IMR-90 (cell line): Measurements from ENCODE around the gene COL23A1. TPM values are rescaled to one million over a fixed set of nuclear protein-coding genes. Genes with fewer than 3 reads are reported as not detected.

Experiments used
- ATAC-seq: fragments of 200-7000 bp; cut with Tn5 transposase; 2 replicates; pipeline ENCODE4 v1.9.1; 2020; ENCODE audit warnings: low read depth, mild to moderate bottlenecking, moderate library complexity
- BruUV-seq: library from RNA; stranded (reverse); fragments of 400-500 nt; replicated peaks from 2 replicates; lab custom pipeline; 2021; lab: Mats Ljungman, UMichigan
- CTCF ChIA-PET: fragments of 300-600 bp; formaldehyde crosslinking; extraction: SDS; loops from one replicate; lab custom pipeline; 2021; ENCODE audit warnings: antibody characterized with exemption; lab: Yijun Ruan, JAX
- POLR2A ChIA-PET: fragments of 300-600 bp; sonication (Branson Sonifier 250); formaldehyde crosslinking; loops from one replicate; lab custom pipeline; 2022; ENCODE audit warnings: antibody characterized with exemption; ENCODE audit not compliant: unreplicated experiment; lab: Charles Lee
- DNase-seq: peaks from one replicate; pipeline ENCODE4 v3.0.0; 2013
- H2AFZ ChIP-seq: replicated peaks from 2 replicates; pipeline ENCODE3; 2013; ENCODE audit warnings: low read length, mild to moderate bottlenecking; ENCODE audit not compliant: poor library complexity
- H2AK5ac ChIP-seq: 2 replicates; pipeline ENCODE4 v1.6.1; 2013; ENCODE audit warnings: low read depth, low read length, inconsistent platforms
- H2AK9ac ChIP-seq: replicated peaks from 2 replicates; pipeline ENCODE3; 2013; ENCODE audit warnings: mild to moderate bottlenecking, low read depth, low read length, moderate library complexity; ENCODE audit not compliant: poor library complexity
- H2BK120ac ChIP-seq: 2 replicates; pipeline ENCODE4 v1.6.1; 2013; ENCODE audit warnings: low read depth, low read length, inconsistent platforms
- H2BK15ac ChIP-seq: 3 replicates; pipeline ENCODE4 v1.6.1; 2013; ENCODE audit warnings: low read depth, low read length, inconsistent platforms
- H2BK20ac ChIP-seq: 2 replicates; pipeline ENCODE4 v1.6.1; 2013; ENCODE audit warnings: low read depth, mild to moderate bottlenecking, inconsistent platforms, low read length, moderate library complexity
- H2BK5ac ChIP-seq: 2 replicates; pipeline ENCODE4 v1.6.1; 2013; ENCODE audit warnings: mild to moderate bottlenecking, low read depth, low read length, inconsistent platforms; ENCODE audit not compliant: poor library complexity, severe bottlenecking
- H3K14ac ChIP-seq: replicated peaks from 2 replicates; pipeline ENCODE4 v1.6.1; 2013; ENCODE audit warnings: low read depth, low read length, inconsistent platforms
- H3K18ac ChIP-seq: 2 replicates; pipeline ENCODE4 v1.6.1; 2013; ENCODE audit warnings: low read depth, low read length, control low read depth
- H3K23ac ChIP-seq: 2 replicates; pipeline ENCODE4 v1.6.1; 2013; ENCODE audit warnings: low read depth, low read length, inconsistent platforms
- H3K27ac ChIP-seq: 2 replicates; pipeline ENCODE4 v1.5.1; 2013; ENCODE audit warnings: mild to moderate bottlenecking, control low read depth, low read length; ENCODE audit not compliant: insufficient read depth
- H3K27me3 ChIP-seq: 2 replicates; pipeline ENCODE4 v1.6.1; 2013; ENCODE audit warnings: low read length; ENCODE audit not compliant: control insufficient read depth, insufficient read depth
- H3K36me3 ChIP-seq: 2 replicates; pipeline ENCODE4 v1.6.1; 2013; ENCODE audit warnings: low read length, mixed read lengths; ENCODE audit not compliant: control insufficient read depth, insufficient read depth
- H3K4ac ChIP-seq: 2 replicates; pipeline ENCODE4 v1.6.1; 2013; ENCODE audit warnings: low read depth, low read length, inconsistent platforms
- H3K4me1 ChIP-seq: 2 replicates; pipeline ENCODE4 v1.6.1; 2013; ENCODE audit warnings: low read length, mixed read lengths; ENCODE audit not compliant: control insufficient read depth, insufficient read depth
- H3K4me2 ChIP-seq: 2 replicates; pipeline ENCODE4 v1.6.1; 2013; ENCODE audit warnings: low read depth, mild to moderate bottlenecking, control low read depth, low read length, moderate library complexity
- H3K4me3 ChIP-seq: 2 replicates; pipeline ENCODE4 v1.5.1; 2013; ENCODE audit warnings: low read depth, mild to moderate bottlenecking, control low read depth, low read length, moderate library complexity; ENCODE audit not compliant: insufficient read depth
- H3K56ac ChIP-seq: 2 replicates; pipeline ENCODE4 v1.6.1; 2013; ENCODE audit warnings: low read length, inconsistent platforms; ENCODE audit not compliant: insufficient read depth; ENCODE audit errors: extremely low read depth
- H3K79me1 ChIP-seq, 2 experiments: 2 replicates each; pipeline ENCODE4 v1.6.1; 2013; ENCODE audit warnings: low read length in 2 of 2, inconsistent platforms in 1 of 2, low read depth in 1 of 2
- H3K9ac ChIP-seq: 2 replicates; pipeline ENCODE4 v1.6.1; 2013; ENCODE audit warnings: low read depth, low read length, control low read depth
- H3K9me1 ChIP-seq: 2 replicates; pipeline ENCODE4 v1.6.1; 2013; ENCODE audit warnings: low read length, inconsistent platforms; ENCODE audit not compliant: insufficient read depth
- H3K9me3 ChIP-seq: 2 replicates; pipeline ENCODE4 v1.6.1; 2013; ENCODE audit warnings: low read length; ENCODE audit not compliant: control insufficient read depth, insufficient read depth
- H4K20me1 ChIP-seq: 2 replicates; pipeline ENCODE4 v1.6.1; 2013; ENCODE audit warnings: low read length, inconsistent platforms; ENCODE audit not compliant: insufficient read depth
- H4K5ac ChIP-seq: 2 replicates; pipeline ENCODE4 v1.6.1; 2013; ENCODE audit warnings: mild to moderate bottlenecking, low read depth, low read length, control low read depth
- H4K8ac ChIP-seq, 2 experiments: 2 replicates each; pipeline ENCODE4 v1.6.1; 2013; ENCODE audit warnings: low read depth in 2 of 2, low read length in 2 of 2, control low read depth in 1 of 2, inconsistent platforms in 1 of 2
- H4K91ac ChIP-seq: 2 replicates; pipeline ENCODE4 v1.6.1; 2013; ENCODE audit warnings: low read depth, low read length, inconsistent platforms; ENCODE audit not compliant: insufficient read depth
- MXI1 ChIP-seq: IDR thresholded peaks from 2 replicates; pipeline ENCODE4 v1.6.1; 2012; ENCODE audit warnings: low read depth, mild to moderate bottlenecking, low read length, moderate library complexity, borderline replicate concordance
- NFE2L2 ChIP-seq: fragments of 150-350 bp; IDR thresholded peaks from 2 replicates; pipeline ENCODE4 v1.6.1; 2016; ENCODE audit warnings: low read depth, mild to moderate bottlenecking, low read length
- POLR2A ChIP-seq: IDR thresholded peaks from 2 replicates; pipeline ENCODE4 v1.6.1; 2012; ENCODE audit warnings: mild to moderate bottlenecking, low read depth, low read length
- RCOR1 ChIP-seq: IDR thresholded peaks from 2 replicates; pipeline ENCODE4 v1.6.1; 2012; ENCODE audit warnings: mild to moderate bottlenecking, low read length, improper control_type of control experiment; ENCODE audit not compliant: insufficient replicate concordance
- RFX5 ChIP-seq: IDR thresholded peaks from 2 replicates; pipeline ENCODE4 v1.8.0; 2012; ENCODE audit warnings: low read depth, mild to moderate bottlenecking, low read length, moderate library complexity
- WGBS, 2 experiments: methylation state at CpG; one replicate each; pipeline versions ENCODE4 v1.1.5 to v1.1.7; 2013; ENCODE audit warnings: missing lambda C conversion rate in 2 of 2; ENCODE audit not compliant: insufficient read length in 1 of 2; ENCODE audit errors: extremely low coverage in 2 of 2; 5-methylcytosine and 5-hydroxymethylcytosine counted together
- dilution Hi-C: fragments of 300-500 bp; cut with HindIII; formaldehyde crosslinking; loops from one replicate; pipeline ENCODE4 v1.14.3; 2018; ENCODE audit warnings: low sequenced_read_pairs; ENCODE audit not compliant: unreplicated experiment
- in situ Hi-C: fragments of 300-500 bp; cut with MboI; formaldehyde crosslinking; loops from 3 replicates; pipeline ENCODE4 v1.14.3; 2019; ENCODE audit warnings: low sequenced_read_pairs, inconsistent platforms, mixed read lengths
- intact Hi-C: fragments of 100-400 bp; cut with micrococcal nuclease; formaldehyde crosslinking; loops from 2 replicates; pipeline ENCODE4 v1.10.0; 2022
- polyA plus RNA-seq, 3 experiments: library from polyadenylated mRNA; depleted of rRNA; stranded (reverse); fragments of >200 nt; gene quantifications; 2 replicates each; pipeline ENCODE4 v1.2.3, GENCODE V29; 2012; ENCODE audit warnings: low replicate concordance in 1 of 3
- total RNA-seq: library from RNA; depleted of rRNA; stranded (reverse); fragments of >200 nt; gene quantifications from 2 replicates; pipeline ENCODE4 v1.2.3, GENCODE V29; 2012

Gene COL23A1
- total and polyA plus RNA-seq, 2 of the 4 experiments (the other 2 are of a cell fraction): not detected

GRCh38 chr5:178564811-178565550, 25.2 kb downstream of the COL23A1 start:
- dilution Hi-C loops: no loop called here
- H4K20me1 ChIP-seq: no peaks in the 10 kb centered on the region
- H3K18ac ChIP-seq: no peak overlapping the region
- H3K56ac ChIP-seq: no peak overlapping the region
- H3K9me1 ChIP-seq: no peaks in the 10 kb centered on the region
- H2BK20ac ChIP-seq: no peak overlapping the region
- no peaks in the 10 kb centered on the region for H3K36me3 ChIP-seq
- no peak overlapping the region for H2BK120ac ChIP-seq
- H3K4ac ChIP-seq: no peak overlapping the region
- ATAC-seq: no peak
- H2AFZ ChIP-seq: no peak overlapping the region
- no peak overlapping the region for H3K23ac ChIP-seq
- intact Hi-C loops: no loop called here
- no peak overlapping the region for H2AK9ac ChIP-seq
- no peak overlapping the region for H4K5ac ChIP-seq
- ChIA-PET CTCF (no interaction called here), POLR2A (no interaction called here)
- TF ChIP-seq NFE2L2: no peak
- TF ChIP-seq POLR2A: no peak
- no peak for TF ChIP-seq RFX5
- no peak for TF ChIP-seq RCOR1
- no peak for TF ChIP-seq MXI1
- H3K14ac ChIP-seq: no peak overlapping the region
- H3K27ac ChIP-seq: no peak overlapping the region
- in situ Hi-C loops: no loop called here
- BruUV-seq: no TSS peak
- H3K9ac ChIP-seq: no peak overlapping the region
- no peak overlapping the region for H4K8ac ChIP-seq
- WGBS, 2 experiments: no CpG with 5 or more reads among the region's 12 CpGs
- no peak overlapping the region for H2BK5ac ChIP-seq
- H3K4me3 ChIP-seq: no peak overlapping the region
- H3K79me1 ChIP-seq: no peaks in the 10 kb centered on the region
- H3K27me3 ChIP-seq: no peaks in the 10 kb centered on the region
- no peak overlapping the region for H3K4me2 ChIP-seq
- H3K4me1 ChIP-seq: no peaks in the 10 kb centered on the region
- H4K91ac ChIP-seq: no peak overlapping the region
- no peak overlapping the region for H2BK15ac ChIP-seq
- peaks cover 10% of the 10 kb centered on the region; the same call in 1 of the 2 replicates for H3K9me3 ChIP-seq
- H2AK5ac ChIP-seq: no peak overlapping the region
- no peak for DNase-seq
